Measurements from ENCODE around the gene DOC2A.

DOC2A gene

DNA sequence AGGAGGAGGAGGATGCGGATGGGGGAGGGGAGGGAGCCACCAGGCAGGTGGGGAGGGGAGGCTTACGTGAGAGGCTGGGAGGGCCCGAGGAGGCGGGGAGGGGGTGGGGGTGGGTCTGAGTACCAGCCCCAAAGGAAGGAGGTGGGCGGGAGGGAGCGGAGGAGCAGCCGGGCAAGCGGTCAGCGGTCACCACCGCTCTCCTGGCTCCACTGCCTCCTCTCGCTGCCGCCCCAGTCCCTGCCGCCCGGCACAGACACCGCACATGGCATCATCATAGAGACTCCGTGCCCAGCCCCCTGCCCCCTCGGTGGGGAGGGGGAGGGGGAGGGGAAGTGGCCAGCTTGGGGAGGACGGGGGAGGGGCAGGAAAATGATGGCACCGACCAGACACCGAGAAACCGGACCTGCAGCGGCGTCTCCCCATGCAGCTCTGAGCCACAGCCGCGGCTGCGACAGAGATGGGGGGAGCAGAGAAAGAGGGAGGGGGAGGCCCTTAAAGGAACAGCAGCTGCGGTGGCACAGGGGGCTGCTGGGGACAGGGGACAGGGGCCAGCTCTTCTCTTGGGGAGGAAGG lies 20.1 kb upstream of the DOC2A start, which contains the start of gene TLCD3B (continued):
- TF ChIP-seq ZNF24 (tag by site-specific recombination; IDR thresholded peaks at IDR 0.05) (no peak), SP7 (tag by site-specific recombination; IDR thresholded peaks at IDR 0.05) (no peak), REPIN1 (tag by site-specific recombination; IDR thresholded peaks at IDR 0.05; ENCODE audit: low read depth) (no peak)
- TF ChIP-seq, protein P1, sequence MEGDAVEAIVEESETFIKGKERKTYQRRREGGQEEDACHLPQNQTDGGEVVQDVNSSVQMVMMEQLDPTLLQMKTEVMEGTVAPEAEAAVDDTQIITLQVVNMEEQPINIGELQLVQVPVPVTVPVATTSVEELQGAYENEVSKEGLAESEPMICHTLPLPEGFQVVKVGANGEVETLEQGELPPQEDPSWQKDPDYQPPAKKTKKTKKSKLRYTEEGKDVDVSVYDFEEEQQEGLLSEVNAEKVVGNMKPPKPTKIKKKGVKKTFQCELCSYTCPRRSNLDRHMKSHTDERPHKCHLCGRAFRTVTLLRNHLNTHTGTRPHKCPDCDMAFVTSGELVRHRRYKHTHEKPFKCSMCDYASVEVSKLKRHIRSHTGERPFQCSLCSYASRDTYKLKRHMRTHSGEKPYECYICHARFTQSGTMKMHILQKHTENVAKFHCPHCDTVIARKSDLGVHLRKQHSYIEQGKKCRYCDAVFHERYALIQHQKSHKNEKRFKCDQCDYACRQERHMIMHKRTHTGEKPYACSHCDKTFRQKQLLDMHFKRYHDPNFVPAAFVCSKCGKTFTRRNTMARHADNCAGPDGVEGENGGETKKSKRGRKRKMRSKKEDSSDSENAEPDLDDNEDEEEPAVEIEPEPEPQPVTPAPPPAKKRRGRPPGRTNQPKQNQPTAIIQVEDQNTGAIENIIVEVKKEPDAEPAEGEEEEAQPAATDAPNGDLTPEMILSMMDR (tag by site-specific recombination; IDR thresholded peaks at IDR 0.05): no peak

DNA sequence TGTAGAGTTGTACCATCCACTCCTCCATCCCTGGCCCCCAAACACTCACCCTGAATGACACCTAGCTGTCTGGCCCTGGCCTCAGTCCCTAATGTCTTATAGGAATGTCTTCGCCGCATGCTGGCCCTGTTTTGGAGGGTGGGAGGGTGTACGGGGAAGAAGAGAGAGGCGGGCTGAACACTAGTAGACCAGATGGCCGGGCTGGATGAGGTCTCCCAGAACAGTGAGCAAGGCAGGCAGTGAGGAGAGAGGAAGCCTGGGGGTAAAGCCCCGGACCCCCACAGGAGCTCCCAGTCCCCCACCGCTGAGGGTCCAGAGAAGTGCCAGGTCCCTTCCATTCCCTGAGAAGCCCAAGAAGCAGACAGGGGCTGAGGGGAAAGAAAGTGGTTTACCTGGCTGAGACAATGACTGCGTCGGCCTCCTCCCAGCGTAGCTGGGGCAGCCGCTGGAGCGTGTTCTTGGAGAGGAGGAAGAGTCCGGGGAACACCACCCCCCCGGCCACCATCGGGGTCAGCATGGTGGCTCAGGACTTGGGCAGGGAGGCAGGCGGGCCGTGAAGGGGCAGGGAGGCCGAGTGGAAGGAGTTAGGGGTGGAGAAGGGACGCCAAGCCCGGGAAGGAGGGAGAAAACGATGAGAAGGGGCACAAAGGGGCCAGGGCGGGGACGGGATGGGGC lies 19.3 kb upstream of the DOC2A start:
- POLR2A ChIA-PET: no interaction called here
- Histone ChIP-seq H3K4me3 (ENCODE audit: low read depth, low read length) (no peak overlapping the region), H3K36me3 (ENCODE audit: control insufficient read depth in 2 of 2, insufficient read depth in 1 of 2, low read length in 2 of 2) (no peaks in the 10 kb centered on the region), H3K9me3 (ENCODE audit: control insufficient read depth, insufficient read depth, low read depth, low read length) (no peaks in the 10 kb centered on the region), H3K4me1 (ENCODE audit: control insufficient read depth, insufficient read depth, low read length) (no peaks in the 10 kb centered on the region), H3K27ac (ENCODE audit: extremely low read depth, low read depth, low read length) (no peak overlapping the region)
- TF ChIP-seq BCL11B (tag by site-specific recombination; IDR thresholded peaks at IDR 0.05; ENCODE audit: low read depth) (no peak), ZNF366 (tag by site-specific recombination; conservative IDR thresholded peaks at IDR 0.05) (0 out of 2 replicates have a peak, but pooled peaks have one; percentile 12)
- CTCF ChIA-PET: interaction anchor here (0.5 to 2.3 kb wide), 2 partner anchors 14 to 313 kb away, joined by 4 to 21 read pairs; no protein-coding TSS in a partner anchor

DNA sequence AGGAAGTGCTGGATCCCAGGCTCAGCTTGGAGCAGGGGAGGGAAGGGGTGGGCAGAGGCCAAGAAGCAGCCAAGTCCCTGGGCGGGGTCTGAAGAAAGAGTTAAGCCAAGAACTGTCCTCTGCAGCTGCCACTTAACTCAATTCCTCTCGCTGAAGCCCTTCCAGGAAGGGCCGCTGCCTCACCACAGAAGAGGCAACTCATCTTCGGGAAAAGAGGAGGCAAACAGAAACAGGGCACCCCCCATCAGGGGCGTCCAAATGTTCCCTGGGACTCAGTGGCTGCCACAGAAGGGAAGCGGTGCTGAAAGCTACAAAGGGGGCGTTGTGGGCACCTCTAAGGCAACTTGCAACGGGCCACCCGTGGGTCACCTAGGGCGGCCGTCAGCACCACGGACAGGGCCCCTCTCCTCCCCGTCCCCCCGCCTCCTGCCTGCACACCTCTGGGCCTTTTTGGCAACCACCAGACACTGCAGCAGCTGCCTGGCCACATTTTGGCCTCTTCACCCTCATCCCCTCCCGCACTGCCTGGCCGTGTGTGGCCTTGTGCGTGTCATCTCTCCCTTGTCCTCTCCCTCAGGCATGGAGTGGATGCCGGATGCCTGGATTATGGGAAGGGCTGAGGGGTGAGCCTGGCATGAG lies 17.7 kb upstream of the DOC2A start:
- no peaks in the 10 kb centered on the region for H3K36me3 ChIP-seq (ENCODE audit: control insufficient read depth in 2 of 2, insufficient read depth in 1 of 2, low read length in 2 of 2)
- H3K27ac ChIP-seq (ENCODE audit: extremely low read depth, low read depth, low read length): no peak overlapping the region
- no peaks in the 10 kb centered on the region for H3K4me1 ChIP-seq (ENCODE audit: control insufficient read depth, insufficient read depth, low read length)
- ChIA-PET POLR2A (interaction anchor here (0.6 kb wide), 1 partner anchor 501 kb away, joined by 3 read pairs; no protein-coding TSS in a partner anchor), CTCF (interaction anchor here (0.5 to 0.6 kb wide), 3 partner anchors 121 to 338 kb away, joined by 3 to 4 read pairs (median 3); no protein-coding TSS in a partner anchor)
- no peaks in the 10 kb centered on the region for H3K9me3 ChIP-seq (ENCODE audit: control insufficient read depth, insufficient read depth, low read depth, low read length)
- H3K4me3 ChIP-seq (ENCODE audit: low read depth, low read length): no peak overlapping the region
- TF ChIP-seq, protein P2, sequence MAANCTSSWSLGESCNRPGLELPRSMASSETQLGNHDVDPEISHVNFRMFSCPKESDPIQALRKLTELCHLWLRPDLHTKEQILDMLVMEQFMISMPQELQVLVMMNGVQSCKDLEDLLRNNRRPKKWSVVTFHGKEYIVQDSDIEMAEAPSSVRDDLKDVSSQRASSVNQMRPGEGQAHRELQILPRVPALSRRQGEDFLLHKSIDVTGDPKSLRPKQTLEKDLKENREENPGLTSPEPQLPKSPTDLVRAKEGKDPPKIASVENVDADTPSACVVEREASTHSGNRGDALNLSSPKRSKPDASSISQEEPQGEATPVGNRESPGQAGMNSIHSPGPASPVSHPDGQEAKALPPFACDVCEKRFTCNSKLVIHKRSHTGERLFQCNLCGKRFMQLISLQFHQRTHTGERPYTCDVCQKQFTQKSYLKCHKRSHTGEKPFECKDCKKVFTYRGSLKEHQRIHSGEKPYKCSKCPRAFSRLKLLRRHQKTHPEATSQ (tag by site-specific recombination; IDR thresholded peaks at IDR 0.05): no peak
- TF ChIP-seq ZFP3 (tag by site-specific recombination; IDR thresholded peaks at IDR 0.05; ENCODE audit: low read depth): no peak
- no peak for TF ChIP-seq ZBTB1 (tag by site-specific recombination; IDR thresholded peaks at IDR 0.05)
- no peak for TF ChIP-seq SP2 (tag by site-specific recombination; IDR thresholded peaks at IDR 0.05)
- no peak for TF ChIP-seq ZNF140 (tag by site-specific recombination; IDR thresholded peaks at IDR 0.05)
- TF ChIP-seq, protein P3, sequence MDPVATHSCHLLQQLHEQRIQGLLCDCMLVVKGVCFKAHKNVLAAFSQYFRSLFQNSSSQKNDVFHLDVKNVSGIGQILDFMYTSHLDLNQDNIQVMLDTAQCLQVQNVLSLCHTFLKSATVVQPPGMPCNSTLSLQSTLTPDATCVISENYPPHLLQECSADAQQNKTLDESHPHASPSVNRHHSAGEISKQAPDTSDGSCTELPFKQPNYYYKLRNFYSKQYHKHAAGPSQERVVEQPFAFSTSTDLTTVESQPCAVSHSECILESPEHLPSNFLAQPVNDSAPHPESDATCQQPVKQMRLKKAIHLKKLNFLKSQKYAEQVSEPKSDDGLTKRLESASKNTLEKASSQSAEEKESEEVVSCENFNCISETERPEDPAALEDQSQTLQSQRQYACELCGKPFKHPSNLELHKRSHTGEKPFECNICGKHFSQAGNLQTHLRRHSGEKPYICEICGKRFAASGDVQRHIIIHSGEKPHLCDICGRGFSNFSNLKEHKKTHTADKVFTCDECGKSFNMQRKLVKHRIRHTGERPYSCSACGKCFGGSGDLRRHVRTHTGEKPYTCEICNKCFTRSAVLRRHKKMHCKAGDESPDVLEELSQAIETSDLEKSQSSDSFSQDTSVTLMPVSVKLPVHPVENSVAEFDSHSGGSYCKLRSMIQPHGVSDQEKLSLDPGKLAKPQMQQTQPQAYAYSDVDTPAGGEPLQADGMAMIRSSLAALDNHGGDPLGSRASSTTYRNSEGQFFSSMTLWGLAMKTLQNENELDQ (tag by site-specific recombination; IDR thresholded peaks at IDR 0.05; ENCODE audit: low read depth): no peak
- no peak for TF ChIP-seq MZF1 (tag by site-specific recombination; IDR thresholded peaks at IDR 0.05; ENCODE audit: borderline replicate concordance)
- TF ChIP-seq, protein P4, sequence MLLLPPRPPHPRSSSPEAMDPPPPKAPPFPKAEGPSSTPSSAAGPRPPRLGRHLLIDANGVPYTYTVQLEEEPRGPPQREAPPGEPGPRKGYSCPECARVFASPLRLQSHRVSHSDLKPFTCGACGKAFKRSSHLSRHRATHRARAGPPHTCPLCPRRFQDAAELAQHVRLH (tag by site-specific recombination; IDR thresholded peaks at IDR 0.05): no peak
- TF ChIP-seq, protein P5, sequence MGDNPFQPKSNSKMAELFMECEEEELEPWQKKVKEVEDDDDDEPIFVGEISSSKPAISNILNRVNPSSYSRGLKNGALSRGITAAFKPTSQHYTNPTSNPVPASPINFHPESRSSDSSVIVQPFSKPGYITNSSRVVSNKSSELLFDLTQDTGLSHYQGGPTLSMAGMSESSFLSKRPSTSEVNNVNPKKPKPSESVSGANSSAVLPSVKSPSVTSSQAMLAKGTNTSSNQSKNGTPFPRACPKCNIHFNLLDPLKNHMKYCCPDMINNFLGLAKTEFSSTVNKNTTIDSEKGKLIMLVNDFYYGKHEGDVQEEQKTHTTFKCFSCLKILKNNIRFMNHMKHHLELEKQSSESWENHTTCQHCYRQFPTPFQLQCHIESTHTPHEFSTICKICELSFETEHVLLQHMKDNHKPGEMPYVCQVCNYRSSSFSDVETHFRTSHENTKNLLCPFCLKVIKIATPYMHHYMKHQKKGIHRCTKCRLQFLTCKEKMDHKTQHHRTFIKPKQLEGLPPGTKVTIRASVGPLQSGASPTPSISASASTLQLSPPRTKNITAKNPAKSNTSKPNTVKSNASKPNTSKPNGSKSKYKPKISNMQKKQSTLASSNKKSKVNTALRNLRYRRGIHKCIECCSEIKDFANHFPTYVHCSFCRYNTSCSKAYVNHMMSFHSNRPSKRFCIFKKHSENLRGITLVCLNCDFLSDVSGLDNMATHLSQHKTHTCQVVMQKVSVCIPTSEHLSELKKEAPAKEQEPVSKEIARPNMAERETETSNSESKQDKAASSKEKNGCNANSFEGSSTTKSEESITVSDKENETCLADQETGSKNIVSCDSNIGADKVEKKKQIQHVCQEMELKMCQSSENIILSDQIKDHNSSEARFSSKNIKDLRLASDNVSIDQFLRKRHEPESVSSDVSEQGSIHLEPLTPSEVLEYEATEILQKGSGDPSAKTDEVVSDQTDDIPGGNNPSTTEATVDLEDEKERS (tag by site-specific recombination; IDR thresholded peaks at IDR 0.05): no peak
- no peak for TF ChIP-seq IKZF3 (tag by site-specific recombination; IDR thresholded peaks at IDR 0.05)
- TF ChIP-seq, protein P6, sequence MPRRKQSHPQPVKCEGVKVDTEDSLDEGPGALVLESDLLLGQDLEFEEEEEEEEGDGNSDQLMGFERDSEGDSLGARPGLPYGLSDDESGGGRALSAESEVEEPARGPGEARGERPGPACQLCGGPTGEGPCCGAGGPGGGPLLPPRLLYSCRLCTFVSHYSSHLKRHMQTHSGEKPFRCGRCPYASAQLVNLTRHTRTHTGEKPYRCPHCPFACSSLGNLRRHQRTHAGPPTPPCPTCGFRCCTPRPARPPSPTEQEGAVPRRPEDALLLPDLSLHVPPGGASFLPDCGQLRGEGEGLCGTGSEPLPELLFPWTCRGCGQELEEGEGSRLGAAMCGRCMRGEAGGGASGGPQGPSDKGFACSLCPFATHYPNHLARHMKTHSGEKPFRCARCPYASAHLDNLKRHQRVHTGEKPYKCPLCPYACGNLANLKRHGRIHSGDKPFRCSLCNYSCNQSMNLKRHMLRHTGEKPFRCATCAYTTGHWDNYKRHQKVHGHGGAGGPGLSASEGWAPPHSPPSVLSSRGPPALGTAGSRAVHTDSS (tag by site-specific recombination; IDR thresholded peaks at IDR 0.05): no peak
- TF ChIP-seq ZBTB8A (tag by site-specific recombination; IDR thresholded peaks at IDR 0.05): peak; percentile 66
- no peak for TF ChIP-seq ZNF266 (tag by site-specific recombination; IDR thresholded peaks at IDR 0.05; ENCODE audit: low read depth)
